ENCODE data around the gene DLL1.

Gene DLL1

GRCh38 chr6:170296423-170296745 is 5.5 kb upstream of the DLL1 start:
- peak overlapping the region in 1 of 2 donors; percentile 52 for H3K9ac ChIP-seq (ENCODE audit: low read depth in 1 of 2, low read length in 2 of 2)
- H3K4me3 ChIP-seq (ENCODE audit: low read length in 2 of 2), result peak overlapping the region in 1 of 2 donors; percentile 62
- peak overlapping the region; percentile 49 to 52 for H3K27ac ChIP-seq (ENCODE audit: low read depth in 2 of 2, low read length in 2 of 2)
- no peaks in the 10 kb centered on the region for H3K9me3 ChIP-seq (ENCODE audit: control insufficient read depth in 2 of 2, low read length in 2 of 2)
- no peaks in the 10 kb centered on the region for H3K36me3 ChIP-seq (ENCODE audit: control insufficient read depth in 2 of 2, insufficient read depth in 2 of 2, low read length in 2 of 2)
- peaks cover 25 to 33% of the 10 kb centered on the region in 2 donors for H3K4me1 ChIP-seq (ENCODE audit: control insufficient read depth in 2 of 2, insufficient read depth in 2 of 2, low read length in 2 of 2)
- H3K27me3 ChIP-seq (ENCODE audit: control insufficient read depth in 2 of 2, insufficient read depth in 2 of 2, low read length in 2 of 2), result peaks cover 39 to 53% of the 10 kb centered on the region in 2 donors

- H3K4me1 ChIP-seq (ENCODE audit: control insufficient read depth in 2 of 2, insufficient read depth in 2 of 2, low read length in 2 of 2), result peaks cover 25 to 33% of the 10 kb centered on the region in 2 donors
- peak overlapping the region in 1 of 2 donors; percentile 52 for H3K27ac ChIP-seq (ENCODE audit: low read depth in 2 of 2, low read length in 2 of 2)
- H3K9me3 ChIP-seq (ENCODE audit: control insufficient read depth in 2 of 2, low read length in 2 of 2), result no peaks in the 10 kb centered on the region
- H3K36me3 ChIP-seq (ENCODE audit: control insufficient read depth in 2 of 2, insufficient read depth in 2 of 2, low read length in 2 of 2), result no peaks in the 10 kb centered on the region
- peak overlapping the region in 1 of 2 donors; percentile 52 for H3K9ac ChIP-seq (ENCODE audit: low read depth in 1 of 2, low read length in 2 of 2)
- peaks cover 39 to 53% of the 10 kb centered on the region in 2 donors for H3K27me3 ChIP-seq (ENCODE audit: control insufficient read depth in 2 of 2, insufficient read depth in 2 of 2, low read length in 2 of 2)
- H3K4me3 ChIP-seq (ENCODE audit: low read length in 2 of 2), result peak overlapping the region; percentile 56 to 62
These were observed 4.9 kb upstream of the DLL1 start for GRCh38 chr6:170295510-170296422.

GRCh38 chr6:170294813-170295509 is 4.1 kb upstream of the DLL1 start:
- H3K27ac ChIP-seq (ENCODE audit: low read depth in 2 of 2, low read length in 2 of 2), result no peak overlapping the region
- no peaks in the 10 kb centered on the region for H3K36me3 ChIP-seq (ENCODE audit: control insufficient read depth in 2 of 2, insufficient read depth in 2 of 2, low read length in 2 of 2)
- peaks cover 39 to 53% of the 10 kb centered on the region in 2 donors for H3K27me3 ChIP-seq (ENCODE audit: control insufficient read depth in 2 of 2, insufficient read depth in 2 of 2, low read length in 2 of 2)
- peak overlapping the region; percentile 49 to 56 for H3K4me3 ChIP-seq (ENCODE audit: low read length in 2 of 2)
- H3K9ac ChIP-seq (ENCODE audit: low read depth in 1 of 2, low read length in 2 of 2), result peak overlapping the region in 1 of 2 donors; percentile 52
- H3K4me1 ChIP-seq (ENCODE audit: control insufficient read depth in 2 of 2, insufficient read depth in 2 of 2, low read length in 2 of 2), result peaks cover 25 to 33% of the 10 kb centered on the region in 2 donors
- no peaks in the 10 kb centered on the region for H3K9me3 ChIP-seq (ENCODE audit: control insufficient read depth in 2 of 2, low read length in 2 of 2)

GRCh38 chr6:170294298-170294730 is 3.4 kb upstream of the DLL1 start:
- peaks cover 39 to 53% of the 10 kb centered on the region in 2 donors for H3K27me3 ChIP-seq (ENCODE audit: control insufficient read depth in 2 of 2, insufficient read depth in 2 of 2, low read length in 2 of 2)
- H3K9ac ChIP-seq (ENCODE audit: low read depth in 1 of 2, low read length in 2 of 2), result no peak overlapping the region
- peaks cover 27 to 35% of the 10 kb centered on the region in 2 donors for H3K4me1 ChIP-seq (ENCODE audit: control insufficient read depth in 2 of 2, insufficient read depth in 2 of 2, low read length in 2 of 2)
- no peak overlapping the region for H3K27ac ChIP-seq (ENCODE audit: low read depth in 2 of 2, low read length in 2 of 2)
- H3K4me3 ChIP-seq (ENCODE audit: low read length in 2 of 2), result no peak overlapping the region
- H3K36me3 ChIP-seq (ENCODE audit: control insufficient read depth in 2 of 2, insufficient read depth in 2 of 2, low read length in 2 of 2), result no peaks in the 10 kb centered on the region
- H3K9me3 ChIP-seq (ENCODE audit: control insufficient read depth in 2 of 2, low read length in 2 of 2), result no peaks in the 10 kb centered on the region

GRCh38 chr6:170293341-170294231 is 2.7 kb upstream of the DLL1 start:
- H3K4me3 ChIP-seq (ENCODE audit: low read length in 2 of 2), result no peak overlapping the region
- H3K9ac ChIP-seq (ENCODE audit: low read depth in 1 of 2, low read length in 2 of 2), result no peak overlapping the region
- no peaks in the 10 kb centered on the region for H3K9me3 ChIP-seq (ENCODE audit: control insufficient read depth in 2 of 2, low read length in 2 of 2)
- no peaks in the 10 kb centered on the region for H3K36me3 ChIP-seq (ENCODE audit: control insufficient read depth in 2 of 2, insufficient read depth in 2 of 2, low read length in 2 of 2)
- peaks cover 38 to 54% of the 10 kb centered on the region in 2 donors for H3K27me3 ChIP-seq (ENCODE audit: control insufficient read depth in 2 of 2, insufficient read depth in 2 of 2, low read length in 2 of 2)
- H3K4me1 ChIP-seq (ENCODE audit: control insufficient read depth in 2 of 2, insufficient read depth in 2 of 2, low read length in 2 of 2), result peaks cover 30 to 42% of the 10 kb centered on the region in 2 donors
- H3K27ac ChIP-seq (ENCODE audit: low read depth in 2 of 2, low read length in 2 of 2), result no peak overlapping the region

- H3K4me3 ChIP-seq (ENCODE audit: low read length in 2 of 2), result peak overlapping the region in 1 of 2 donors; percentile 7
- peaks cover 37 to 52% of the 10 kb centered on the region in 2 donors for H3K4me1 ChIP-seq (ENCODE audit: control insufficient read depth in 2 of 2, insufficient read depth in 2 of 2, low read length in 2 of 2)
These were observed 1.7 kb upstream of the DLL1 start for GRCh38 chr6:170292407-170293158.

GRCh38 chr6:170292111-170292406 is 1.2 kb upstream of the DLL1 start:
- H3K27me3 ChIP-seq (ENCODE audit: control insufficient read depth in 2 of 2, insufficient read depth in 2 of 2, low read length in 2 of 2), result peaks cover 47 to 52% of the 10 kb centered on the region in 2 donors
- H3K9ac ChIP-seq (ENCODE audit: low read depth in 1 of 2, low read length in 2 of 2), result peak overlapping the region in 1 of 2 donors; percentile 60
- H3K27ac ChIP-seq (ENCODE audit: low read depth in 2 of 2, low read length in 2 of 2), result peak overlapping the region in 1 of 2 donors; percentile 67
- peak overlapping the region; percentile 31 to 54 for H3K4me3 ChIP-seq (ENCODE audit: low read length in 2 of 2)
- H3K4me1 ChIP-seq (ENCODE audit: control insufficient read depth in 2 of 2, insufficient read depth in 2 of 2, low read length in 2 of 2), result peaks cover 36 to 54% of the 10 kb centered on the region in 2 donors
- H3K9me3 ChIP-seq (ENCODE audit: control insufficient read depth in 2 of 2, low read length in 2 of 2), result no peaks in the 10 kb centered on the region
- H3K36me3 ChIP-seq (ENCODE audit: control insufficient read depth in 2 of 2, insufficient read depth in 2 of 2, low read length in 2 of 2), result no peaks in the 10 kb centered on the region

More at GRCh38 chr6:170292407-170293158, 1.7 kb upstream of the DLL1 start:
- H3K27me3 ChIP-seq (ENCODE audit: control insufficient read depth in 2 of 2, insufficient read depth in 2 of 2, low read length in 2 of 2), result peaks cover 43 to 54% of the 10 kb centered on the region in 2 donors
- H3K9me3 ChIP-seq (ENCODE audit: control insufficient read depth in 2 of 2, low read length in 2 of 2), result no peaks in the 10 kb centered on the region
- H3K27ac ChIP-seq (ENCODE audit: low read depth in 2 of 2, low read length in 2 of 2), result peak overlapping the region in 1 of 2 donors; percentile 67
- no peak overlapping the region for H3K9ac ChIP-seq (ENCODE audit: low read depth in 1 of 2, low read length in 2 of 2)
- no peaks in the 10 kb centered on the region for H3K36me3 ChIP-seq (ENCODE audit: control insufficient read depth in 2 of 2, insufficient read depth in 2 of 2, low read length in 2 of 2)

- Histone ChIP-seq H3K4me1 (ENCODE audit: control insufficient read depth in 2 of 2, insufficient read depth in 2 of 2, low read length in 2 of 2) (peaks cover 33 to 51% of the 10 kb centered on the region in 2 donors), H3K9me3 (ENCODE audit: control insufficient read depth in 2 of 2, low read length in 2 of 2) (no peaks in the 10 kb centered on the region), H3K4me3 (ENCODE audit: low read length in 2 of 2) (peak overlapping the region; percentile 31 to 54), H3K36me3 (ENCODE audit: control insufficient read depth in 2 of 2, insufficient read depth in 2 of 2, low read length in 2 of 2) (no peaks in the 10 kb centered on the region), H3K27ac (ENCODE audit: low read depth in 2 of 2, low read length in 2 of 2) (peak overlapping the region; percentile 67 to 70), H3K9ac (ENCODE audit: low read depth in 1 of 2, low read length in 2 of 2) (peak overlapping the region in 1 of 2 donors; percentile 60), H3K27me3 (ENCODE audit: control insufficient read depth in 2 of 2, insufficient read depth in 2 of 2, low read length in 2 of 2) (peaks cover 47 to 49% of the 10 kb centered on the region in 2 donors)
These were observed 613 bp upstream of the DLL1 start for GRCh38 chr6:170291271-170292110.
